ENCODE measurements around the gene GJB4. TPM values are rescaled to one million over a fixed set of nuclear protein-coding genes. Genes with fewer than 3 reads are reported as not detected.
"Not testable (repeated sequence)": the region's sequence is repeated elsewhere in the genome, so short reads cannot be mapped to it uniquely, and the experiment has no call there.

GJB4 gene
- total RNA-seq, 1 donor from 2014 or later: 8.2 TPM

GRCh38 chr1:34736692-34737091, 22.8 kb upstream of the GJB4 start:
- DNase-seq (ENCODE audit: low read depth) (no peak), FAIRE-seq (no peak)
- TF ChIP-seq CTCF (IDR thresholded peaks at IDR 0.05; ENCODE audit: insufficient read depth, low read length, severe bottlenecking): no peak
- Histone ChIP-seq H3K27me3 (ENCODE audit: control insufficient read depth, insufficient read depth, low read length) (peaks cover 2% of the 10 kb centered on the region), H3K4me3 (ENCODE audit: low read depth, low read length) (no peak overlapping the region), H3K36me3 (ENCODE audit: control insufficient read depth, insufficient read depth, low read length) (no peaks in the 10 kb centered on the region)

GRCh38 chr1:34737236-34737635, 22.3 kb upstream of the GJB4 start:
- not testable (repeated sequence) for H3K36me3 ChIP-seq (ENCODE audit: control insufficient read depth, insufficient read depth, low read length); FAIRE-seq; H3K4me3 ChIP-seq (ENCODE audit: low read depth, low read length); H3K27me3 ChIP-seq (ENCODE audit: control insufficient read depth, insufficient read depth, low read length); DNase-seq (ENCODE audit: low read depth)

GRCh38 chr1:34739613-34740012, 19.9 kb upstream of the GJB4 start:
- FAIRE-seq (no peak), DNase-seq (ENCODE audit: low read depth) (no peak)
- H3K36me3 ChIP-seq (ENCODE audit: control insufficient read depth, insufficient read depth, low read length): no peaks in the 10 kb centered on the region
- no peak overlapping the region for H3K4me3 ChIP-seq (ENCODE audit: low read depth, low read length)
- no peak for TF ChIP-seq CTCF (IDR thresholded peaks at IDR 0.05; ENCODE audit: insufficient read depth, low read length, severe bottlenecking)
- H3K27me3 ChIP-seq (ENCODE audit: control insufficient read depth, insufficient read depth, low read length): peaks cover 2% of the 10 kb centered on the region

GRCh38 chr1:34740161-34740868, 19.2 kb upstream of the GJB4 start:
- FAIRE-seq (no peak), DNase-seq (ENCODE audit: low read depth) (peak; percentile 51)
- Histone ChIP-seq H3K27me3 (ENCODE audit: control insufficient read depth, insufficient read depth, low read length) (peaks cover 2% of the 10 kb centered on the region), H3K4me3 (ENCODE audit: low read depth, low read length) (no peak overlapping the region), H3K36me3 (ENCODE audit: control insufficient read depth, insufficient read depth, low read length) (no peaks in the 10 kb centered on the region)
- no peak for TF ChIP-seq CTCF (IDR thresholded peaks at IDR 0.05; ENCODE audit: insufficient read depth, low read length, severe bottlenecking)

- no peaks in the 10 kb centered on the region for H3K36me3 ChIP-seq (ENCODE audit: control insufficient read depth, insufficient read depth, low read length)
- no peak overlapping the region for H3K4me3 ChIP-seq (ENCODE audit: low read depth, low read length)
- peak; percentile 100 for TF ChIP-seq CTCF (IDR thresholded peaks at IDR 0.05; ENCODE audit: insufficient read depth, low read length, severe bottlenecking)
- no peak for FAIRE-seq
- DNase-seq (ENCODE audit: low read depth): peak; percentile 53
- no peaks in the 10 kb centered on the region for H3K27me3 ChIP-seq (ENCODE audit: control insufficient read depth, insufficient read depth, low read length)
Observed at GRCh38 chr1:34742667-34743270, 16.8 kb upstream of the GJB4 start.

GRCh38 chr1:34743775-34744174, 15.8 kb upstream of the GJB4 start:
- H3K36me3 ChIP-seq (ENCODE audit: control insufficient read depth, insufficient read depth, low read length): no peaks in the 10 kb centered on the region
- TF ChIP-seq CTCF (IDR thresholded peaks at IDR 0.05; ENCODE audit: insufficient read depth, low read length, severe bottlenecking): no peak
- no peaks in the 10 kb centered on the region for H3K27me3 ChIP-seq (ENCODE audit: control insufficient read depth, insufficient read depth, low read length)
- FAIRE-seq (no peak), DNase-seq (ENCODE audit: low read depth) (no peak)
- H3K4me3 ChIP-seq (ENCODE audit: low read depth, low read length): no peak overlapping the region
